Measurements from ENCODE around the gene SWT1.

SWT1 gene

GRCh38 chr1:185292237-185292636 is 135.3 kb downstream of the SWT1 start:
- DNase-seq (ENCODE audit: low read depth in 2 of 2) = no peak
- H3K4me3 ChIP-seq (replicated peaks in 1 of 2; ENCODE audit: low read depth in 2 of 2, low read length in 2 of 2) = no peak overlapping the region
- TF ChIP-seq, protein P1, sequence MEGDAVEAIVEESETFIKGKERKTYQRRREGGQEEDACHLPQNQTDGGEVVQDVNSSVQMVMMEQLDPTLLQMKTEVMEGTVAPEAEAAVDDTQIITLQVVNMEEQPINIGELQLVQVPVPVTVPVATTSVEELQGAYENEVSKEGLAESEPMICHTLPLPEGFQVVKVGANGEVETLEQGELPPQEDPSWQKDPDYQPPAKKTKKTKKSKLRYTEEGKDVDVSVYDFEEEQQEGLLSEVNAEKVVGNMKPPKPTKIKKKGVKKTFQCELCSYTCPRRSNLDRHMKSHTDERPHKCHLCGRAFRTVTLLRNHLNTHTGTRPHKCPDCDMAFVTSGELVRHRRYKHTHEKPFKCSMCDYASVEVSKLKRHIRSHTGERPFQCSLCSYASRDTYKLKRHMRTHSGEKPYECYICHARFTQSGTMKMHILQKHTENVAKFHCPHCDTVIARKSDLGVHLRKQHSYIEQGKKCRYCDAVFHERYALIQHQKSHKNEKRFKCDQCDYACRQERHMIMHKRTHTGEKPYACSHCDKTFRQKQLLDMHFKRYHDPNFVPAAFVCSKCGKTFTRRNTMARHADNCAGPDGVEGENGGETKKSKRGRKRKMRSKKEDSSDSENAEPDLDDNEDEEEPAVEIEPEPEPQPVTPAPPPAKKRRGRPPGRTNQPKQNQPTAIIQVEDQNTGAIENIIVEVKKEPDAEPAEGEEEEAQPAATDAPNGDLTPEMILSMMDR (IDR thresholded peaks at IDR 0.05; ENCODE audit: low read depth, low read length) = no peak

GRCh38 chr1:185293967-185294542 is 137.1 kb downstream of the SWT1 start:
- TF ChIP-seq, protein P1 (IDR thresholded peaks at IDR 0.05; ENCODE audit: low read depth, low read length) = no peak
- no peak overlapping the region for H3K4me3 ChIP-seq (replicated peaks in 1 of 2; ENCODE audit: low read depth in 2 of 2, low read length in 2 of 2)
- no peak for DNase-seq (ENCODE audit: low read depth in 2 of 2)

DNA sequence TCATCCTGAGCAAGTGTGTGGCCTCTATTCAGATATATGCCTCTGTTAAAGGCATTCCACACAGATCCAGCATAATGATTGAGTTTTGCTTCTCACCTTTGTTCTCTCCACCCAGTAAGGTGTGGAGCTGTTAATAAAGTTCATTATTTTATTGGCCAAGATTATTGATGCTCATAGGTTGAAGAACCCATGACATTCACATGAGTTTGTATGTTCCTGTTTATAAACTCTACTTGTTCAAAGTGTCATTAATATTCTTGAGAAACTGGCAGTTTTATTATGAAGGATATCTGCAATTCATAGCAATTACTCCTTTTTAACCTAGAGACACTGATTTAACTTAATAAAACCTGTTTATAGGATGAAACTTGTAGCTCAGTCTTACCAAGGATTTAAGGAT is 138.1 kb downstream of the SWT1 start:
- TF ChIP-seq, protein P1 (IDR thresholded peaks at IDR 0.05; ENCODE audit: low read depth, low read length) = no peak
- no peak for DNase-seq (ENCODE audit: low read depth in 2 of 2)
- no peak overlapping the region for H3K4me3 ChIP-seq (replicated peaks in 1 of 2; ENCODE audit: low read depth in 2 of 2, low read length in 2 of 2)

DNA sequence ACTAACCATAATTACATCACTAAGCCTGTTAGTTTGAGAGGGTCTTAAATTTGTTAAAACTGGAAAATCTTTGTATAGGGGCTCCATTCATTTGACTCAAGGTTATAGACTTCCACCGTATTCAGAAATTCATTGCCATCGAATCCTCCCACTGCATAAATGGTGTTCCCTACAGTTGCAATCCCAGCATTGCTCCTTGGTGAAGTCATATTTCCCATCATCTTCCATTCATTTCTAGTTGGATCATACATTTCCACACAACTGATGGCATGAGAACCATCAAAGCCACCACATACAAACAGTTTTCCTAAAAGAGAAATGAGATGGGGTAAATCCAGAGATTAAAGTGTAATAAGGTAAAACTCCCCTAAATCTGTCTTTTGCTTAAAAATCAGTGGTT is 141.0 kb downstream of the SWT1 start:
- peak in 1 of 2 donors; percentile 30 for DNase-seq (ENCODE audit: low read depth in 2 of 2)
- TF ChIP-seq, protein P1 (IDR thresholded peaks at IDR 0.05; ENCODE audit: low read depth, low read length) = no peak

GRCh38 chr1:185300152-185300551 is 143.2 kb downstream of the SWT1 start:
- DNase-seq (ENCODE audit: low read depth in 2 of 2) = no peak
- H3K4me3 ChIP-seq (replicated peaks in 1 of 2; ENCODE audit: low read depth in 2 of 2, low read length in 2 of 2) = no peak overlapping the region
- TF ChIP-seq, protein P1 (IDR thresholded peaks at IDR 0.05; ENCODE audit: low read depth, low read length) = no peak

More for the DNA sequence above, 141.0 kb downstream of the SWT1 start:
- no peak overlapping the region for H3K4me3 ChIP-seq (replicated peaks in 1 of 2; ENCODE audit: low read depth in 2 of 2, low read length in 2 of 2)

DNA sequence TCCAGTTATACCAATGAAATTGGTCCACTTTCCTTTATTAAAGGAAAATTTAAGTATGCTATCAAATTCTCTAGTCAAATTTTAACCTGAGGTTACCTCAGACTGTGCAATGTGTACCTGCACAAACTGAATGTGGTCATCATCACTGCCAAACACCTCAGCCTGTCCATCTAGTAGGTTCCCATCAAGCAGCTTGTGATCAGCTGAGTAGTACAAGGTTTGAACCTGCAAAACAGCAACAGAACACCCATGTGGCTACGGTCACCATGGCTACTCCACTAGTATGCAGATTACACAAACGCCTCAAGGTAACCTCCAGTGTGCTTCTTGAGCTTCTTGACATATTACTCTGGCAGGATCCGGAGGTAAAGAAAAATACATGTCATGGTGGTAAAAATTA is 148.5 kb downstream of the SWT1 start:
- DNase-seq (ENCODE audit: low read depth in 2 of 2) = no peak
- no peak overlapping the region for H3K4me3 ChIP-seq (replicated peaks in 1 of 2; ENCODE audit: low read depth in 2 of 2, low read length in 2 of 2)
- TF ChIP-seq, protein P1 (IDR thresholded peaks at IDR 0.05; ENCODE audit: low read depth, low read length) = no peak

- TF ChIP-seq, protein P1 (IDR thresholded peaks at IDR 0.05; ENCODE audit: low read depth, low read length) = no peak
- H3K4me3 ChIP-seq (replicated peaks in 1 of 2; ENCODE audit: low read depth in 2 of 2, low read length in 2 of 2) = no peak overlapping the region
- no peak for DNase-seq (ENCODE audit: low read depth in 2 of 2)
Measured at GRCh38 chr1:185308126-185308525, 151.2 kb downstream of the SWT1 start.
